Measurements from ENCODE around the gene TTC34.

Gene TTC34

GRCh38 chr1:2833454-2834145, 32.1 kb upstream of the TTC34 start:
- Histone ChIP-seq H3K79me2 (ENCODE audit: insufficient read depth, low read length) (no peaks in the 10 kb centered on the region), H3K9me2 (ENCODE audit: low read depth, low read length) (no peaks in the 10 kb centered on the region), H3K27ac (ENCODE audit: low read depth, low read length, poor library complexity, severe bottlenecking) (no peak overlapping the region), H2AFZ (ENCODE audit: low read length) (no peak overlapping the region), H3K36me3 (ENCODE audit: insufficient read depth, low read length) (no peaks in the 10 kb centered on the region), H3K4me2 (ENCODE audit: low read length) (no peak overlapping the region), H3K9ac (ENCODE audit: low read length) (no peak overlapping the region), H3K4me1 (ENCODE audit: insufficient read depth, low read length, severe bottlenecking) (no peaks in the 10 kb centered on the region), H4K20me1 (ENCODE audit: insufficient read depth, low read length) (no peaks in the 10 kb centered on the region), H3F3A (ENCODE audit: insufficient read depth, low read length) (no peaks in the 10 kb centered on the region), H3K9me3 (ENCODE audit: low read length) (no peaks in the 10 kb centered on the region), H3K27me3 (ENCODE audit: insufficient read depth, low read length) (no peaks in the 10 kb centered on the region; the same call in 1 of the 2 replicates), H3K4me3 (ENCODE audit: low read depth, low read length, poor library complexity, severe bottlenecking) (no peak overlapping the region)
- TF ChIP-seq, protein P1, sequence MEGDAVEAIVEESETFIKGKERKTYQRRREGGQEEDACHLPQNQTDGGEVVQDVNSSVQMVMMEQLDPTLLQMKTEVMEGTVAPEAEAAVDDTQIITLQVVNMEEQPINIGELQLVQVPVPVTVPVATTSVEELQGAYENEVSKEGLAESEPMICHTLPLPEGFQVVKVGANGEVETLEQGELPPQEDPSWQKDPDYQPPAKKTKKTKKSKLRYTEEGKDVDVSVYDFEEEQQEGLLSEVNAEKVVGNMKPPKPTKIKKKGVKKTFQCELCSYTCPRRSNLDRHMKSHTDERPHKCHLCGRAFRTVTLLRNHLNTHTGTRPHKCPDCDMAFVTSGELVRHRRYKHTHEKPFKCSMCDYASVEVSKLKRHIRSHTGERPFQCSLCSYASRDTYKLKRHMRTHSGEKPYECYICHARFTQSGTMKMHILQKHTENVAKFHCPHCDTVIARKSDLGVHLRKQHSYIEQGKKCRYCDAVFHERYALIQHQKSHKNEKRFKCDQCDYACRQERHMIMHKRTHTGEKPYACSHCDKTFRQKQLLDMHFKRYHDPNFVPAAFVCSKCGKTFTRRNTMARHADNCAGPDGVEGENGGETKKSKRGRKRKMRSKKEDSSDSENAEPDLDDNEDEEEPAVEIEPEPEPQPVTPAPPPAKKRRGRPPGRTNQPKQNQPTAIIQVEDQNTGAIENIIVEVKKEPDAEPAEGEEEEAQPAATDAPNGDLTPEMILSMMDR (IDR thresholded peaks at IDR 0.05; ENCODE audit: low read length) = no peak
- no peak for TF ChIP-seq EZH2 (IDR thresholded peaks at IDR 0.05; ENCODE audit: borderline replicate concordance, low read length)

DNA sequence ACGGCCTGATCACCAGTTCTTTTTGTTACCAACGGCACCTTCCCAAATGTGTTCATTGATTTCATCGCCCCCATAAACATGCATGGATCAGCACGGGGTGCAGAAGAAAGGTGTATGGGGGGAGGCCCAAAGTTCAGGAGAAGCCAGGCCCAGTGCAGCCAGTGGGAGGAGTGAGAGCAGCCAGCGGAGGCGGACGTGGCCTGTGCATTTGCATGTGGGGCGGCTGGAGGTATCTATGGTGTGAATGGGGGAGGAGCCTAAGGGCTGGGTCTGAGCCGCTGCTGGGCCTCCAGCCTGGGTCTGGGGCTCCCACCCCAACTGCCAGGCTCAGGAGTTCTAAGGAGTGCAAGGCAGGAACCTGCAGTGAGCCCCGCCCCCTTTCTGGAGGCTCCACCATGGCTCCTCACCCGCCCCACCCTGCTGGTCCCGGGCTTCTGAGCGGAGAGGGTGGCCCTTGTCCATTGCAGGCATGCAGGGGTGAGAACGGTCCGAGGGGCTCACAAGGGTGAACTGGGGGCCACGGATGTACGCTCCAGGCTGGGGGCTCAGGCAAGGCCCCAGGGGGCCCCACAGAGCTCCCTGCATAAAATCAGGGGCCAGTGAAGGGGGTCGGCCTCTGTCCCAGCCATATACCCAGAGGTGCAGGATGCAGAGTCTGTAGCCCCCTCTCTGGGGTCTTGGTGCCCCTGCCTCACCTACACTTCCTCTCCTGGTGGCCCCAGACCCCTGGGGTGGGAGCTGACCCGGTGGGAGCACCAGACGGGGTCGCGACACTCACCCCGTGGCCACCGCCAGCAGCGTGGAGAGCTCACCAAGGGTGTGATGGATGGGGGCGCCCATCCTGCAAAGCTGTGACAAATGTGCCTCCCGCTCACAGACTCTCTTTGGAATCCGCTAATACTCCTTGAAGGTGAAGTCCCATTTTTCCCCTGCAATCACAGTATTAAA, 31.3 kb upstream of the TTC34 start:
- no peaks in the 10 kb centered on the region for H3K79me2 ChIP-seq (ENCODE audit: insufficient read depth, low read length)
- no peaks in the 10 kb centered on the region; the same call in 1 of the 2 replicates for H3K27me3 ChIP-seq (ENCODE audit: insufficient read depth, low read length)
- no peaks in the 10 kb centered on the region for H4K20me1 ChIP-seq (ENCODE audit: insufficient read depth, low read length)
- no peak overlapping the region for H3K9ac ChIP-seq (ENCODE audit: low read length)
- H3K9me3 ChIP-seq (ENCODE audit: low read length) = no peaks in the 10 kb centered on the region
- H3F3A ChIP-seq (ENCODE audit: insufficient read depth, low read length) = no peaks in the 10 kb centered on the region
- no peak overlapping the region for H3K27ac ChIP-seq (ENCODE audit: low read depth, low read length, poor library complexity, severe bottlenecking)
- H2AFZ ChIP-seq (ENCODE audit: low read length) = no peak overlapping the region
- H3K36me3 ChIP-seq (ENCODE audit: insufficient read depth, low read length) = no peaks in the 10 kb centered on the region; the same call in 1 of the 2 replicates
- no peak overlapping the region for H3K4me3 ChIP-seq (ENCODE audit: low read depth, low read length, poor library complexity, severe bottlenecking)
- H3K4me1 ChIP-seq (ENCODE audit: insufficient read depth, low read length, severe bottlenecking) = no peaks in the 10 kb centered on the region
- no peak overlapping the region for H3K4me2 ChIP-seq (ENCODE audit: low read length)
- TF ChIP-seq, protein P1 (IDR thresholded peaks at IDR 0.05; ENCODE audit: low read length) = no peak
- no peak for TF ChIP-seq EZH2 (IDR thresholded peaks at IDR 0.05; ENCODE audit: borderline replicate concordance, low read length)
- H3K9me2 ChIP-seq (ENCODE audit: low read depth, low read length) = no peaks in the 10 kb centered on the region

DNA sequence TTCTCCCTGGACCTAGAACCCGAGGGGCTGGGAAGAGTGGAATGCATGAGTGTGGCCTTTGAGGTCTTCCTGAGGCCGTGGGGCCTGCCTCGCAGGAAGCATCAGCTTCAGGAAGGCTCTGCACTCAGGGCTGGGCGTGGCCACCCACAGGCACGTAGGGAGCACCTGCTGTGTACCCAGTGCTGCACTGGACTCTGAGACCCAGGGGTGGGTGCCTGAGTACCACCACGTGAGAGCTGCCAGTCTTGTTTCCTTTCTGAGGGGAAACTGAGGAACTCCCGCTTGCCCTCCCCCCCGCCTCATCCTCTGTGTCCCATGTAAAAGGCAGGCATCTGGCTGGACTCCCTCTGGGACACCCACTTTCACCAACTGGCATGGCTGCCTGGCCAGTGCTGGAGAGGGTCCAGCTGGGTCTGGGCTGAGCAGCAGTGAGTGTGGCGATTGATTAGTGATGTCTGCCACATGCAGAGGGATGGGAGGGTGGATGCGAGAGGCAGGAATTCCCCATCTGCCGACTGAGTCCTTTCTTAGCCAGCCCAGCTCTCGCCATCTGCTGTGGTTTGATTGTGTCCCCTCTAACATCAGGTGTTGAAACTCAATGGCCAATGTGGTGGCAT, 30.2 kb upstream of the TTC34 start:
- H4K20me1 ChIP-seq (ENCODE audit: insufficient read depth, low read length) = no peaks in the 10 kb centered on the region
- H2AFZ ChIP-seq (ENCODE audit: low read length) = no peak overlapping the region
- H3K4me3 ChIP-seq (ENCODE audit: low read depth, low read length, poor library complexity, severe bottlenecking) = no peak overlapping the region
- no peak for TF ChIP-seq EZH2 (IDR thresholded peaks at IDR 0.05; ENCODE audit: borderline replicate concordance, low read length)
- TF ChIP-seq, protein P1 (IDR thresholded peaks at IDR 0.05; ENCODE audit: low read length) = no peak
- H3K9me3 ChIP-seq (ENCODE audit: low read length) = no peaks in the 10 kb centered on the region
- no peak overlapping the region for H3K27ac ChIP-seq (ENCODE audit: low read depth, low read length, poor library complexity, severe bottlenecking)
- no peaks in the 10 kb centered on the region for H3K4me1 ChIP-seq (ENCODE audit: insufficient read depth, low read length, severe bottlenecking)
- no peak overlapping the region for H3K4me2 ChIP-seq (ENCODE audit: low read length)
- H3K36me3 ChIP-seq (ENCODE audit: insufficient read depth, low read length) = no peaks in the 10 kb centered on the region; the same call in 1 of the 2 replicates
- no peaks in the 10 kb centered on the region for H3K9me2 ChIP-seq (ENCODE audit: low read depth, low read length)
- no peaks in the 10 kb centered on the region for H3K79me2 ChIP-seq (ENCODE audit: insufficient read depth, low read length)
- H3K9ac ChIP-seq (ENCODE audit: low read length) = no peak overlapping the region
- H3K27me3 ChIP-seq (ENCODE audit: insufficient read depth, low read length) = no peaks in the 10 kb centered on the region
- no peaks in the 10 kb centered on the region for H3F3A ChIP-seq (ENCODE audit: insufficient read depth, low read length)
